ENCODE measurements around the gene ULK4.

- TF ChIP-seq CTCF (IDR thresholded peaks at IDR 0.05): no peak
- TF ChIP-seq SIN3A (IDR thresholded peaks at IDR 0.05; ENCODE audit: borderline replicate concordance, insufficient read depth, low read depth, low read length): no peak
- no peak for TF ChIP-seq TCF7L2 (IDR thresholded peaks at IDR 0.05; ENCODE audit: low read depth, low read length)
Measured at GRCh38 chr3:41324156-41324475, 637.8 kb downstream of the ULK4 start.
